DMS 273 (cell line): Measurements from ENCODE around the gene PHACTR2.

Experiments used
- DNase-seq: peaks from one replicate; lab custom pipeline; 2025; ENCODE audit not compliant: unreplicated experiment; lab: John Stamatoyannopoulos, UW

PHACTR2 gene

DNA sequence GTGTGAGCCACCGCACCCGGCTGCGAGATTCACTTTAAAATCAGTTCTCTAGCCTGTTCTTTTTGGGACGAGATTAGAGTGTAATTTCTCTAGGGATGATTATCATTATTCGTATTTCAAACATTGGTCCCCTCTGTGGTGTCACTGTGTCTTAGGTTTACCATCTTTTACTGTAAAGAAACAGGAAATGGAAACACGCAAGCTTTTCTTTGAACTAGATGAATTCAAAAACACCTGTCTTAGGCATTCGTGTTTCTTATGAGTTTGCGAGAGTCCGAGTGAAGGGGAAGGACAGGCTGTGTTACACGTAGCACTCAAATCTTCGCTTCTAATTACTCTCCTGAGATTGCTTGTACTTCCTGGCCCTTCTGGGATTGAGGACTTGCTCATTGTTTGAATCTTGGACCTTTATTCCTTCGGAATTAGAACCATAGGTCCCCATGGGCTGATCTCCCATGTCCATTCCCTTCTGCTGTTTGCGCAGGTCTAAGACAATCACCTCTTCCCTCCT is 61.6 kb downstream of the PHACTR2 start:
- no peak for DNase-seq

DNA sequence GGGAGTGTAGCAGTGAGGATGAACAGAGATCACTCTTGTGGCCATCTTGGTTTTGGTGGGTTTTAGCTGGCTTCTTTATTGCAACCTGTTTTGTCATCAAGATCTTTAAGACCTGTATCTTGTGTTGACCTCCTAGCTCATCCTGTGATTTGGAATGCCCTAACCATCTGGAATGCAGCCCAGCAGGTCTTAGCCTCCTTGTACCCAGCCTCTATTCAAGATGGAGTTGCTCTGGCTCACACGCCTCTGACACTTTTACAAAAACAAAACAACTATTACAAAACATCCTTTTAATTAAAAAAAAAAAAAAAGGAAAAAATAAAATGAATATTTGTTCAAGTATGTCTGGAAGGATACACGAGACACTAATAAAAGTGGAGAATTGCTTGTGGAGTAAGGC is 62.4 kb downstream of the PHACTR2 start:
- DNase-seq: no peak

DNA sequence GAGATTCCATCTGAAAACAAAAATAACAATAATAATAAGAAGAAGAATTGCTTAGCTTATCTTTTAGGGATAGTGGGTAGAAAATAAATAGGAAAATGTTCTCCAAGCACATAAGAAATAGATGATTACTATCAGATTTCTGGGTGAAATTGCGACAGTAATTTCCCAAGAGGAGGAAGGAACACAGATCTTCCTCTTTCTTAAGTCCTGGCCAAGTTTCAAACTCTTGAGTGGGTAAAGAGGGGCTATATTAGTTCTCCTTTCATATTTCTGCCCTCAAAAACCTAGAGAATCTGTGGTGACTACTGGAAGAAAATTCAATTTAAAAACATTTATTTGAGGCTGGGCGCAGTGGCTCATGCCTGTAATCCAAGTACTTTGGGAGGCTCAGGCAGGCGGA is 63.7 kb downstream of the PHACTR2 start:
- no peak for DNase-seq

DNA sequence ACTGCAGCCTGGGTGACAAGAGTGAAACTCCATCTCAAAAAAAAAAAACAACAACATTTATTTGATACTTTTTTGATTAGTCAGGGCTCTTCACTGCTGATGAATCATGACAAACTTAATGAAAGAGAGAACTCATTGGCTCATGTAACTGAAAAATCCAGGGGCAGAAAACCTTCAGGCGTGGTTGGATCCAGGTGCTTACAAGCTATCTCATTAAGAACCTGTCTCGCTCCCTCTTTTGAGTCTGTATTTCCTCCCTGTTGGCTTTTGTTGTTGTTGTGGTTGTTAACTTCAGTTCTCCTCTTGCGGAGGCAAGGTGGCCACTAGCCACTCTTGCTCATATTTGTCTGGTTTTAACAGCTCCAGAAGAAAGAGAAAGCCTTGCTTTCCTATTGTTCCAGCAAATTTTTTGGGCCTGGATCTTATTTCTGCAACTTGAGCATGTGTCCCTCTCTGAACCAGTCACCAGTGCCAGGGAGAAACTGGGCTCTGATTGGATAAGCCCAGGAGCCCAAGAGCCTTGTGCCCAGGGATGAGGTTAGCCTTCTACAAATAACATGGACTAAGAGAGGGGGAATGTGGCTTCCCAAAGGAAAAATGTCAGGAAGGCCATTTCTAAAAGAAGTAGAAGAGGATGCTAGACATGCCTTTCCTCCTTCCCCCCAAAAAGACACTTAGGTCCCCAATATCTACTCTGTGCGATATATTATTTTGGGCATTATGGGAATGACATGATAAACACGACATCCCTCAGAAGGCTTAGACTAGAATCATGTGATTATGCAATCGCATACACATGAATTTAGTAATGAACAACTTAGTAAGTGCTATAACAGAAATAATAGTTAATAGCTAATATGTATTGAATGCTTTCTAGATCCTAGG is 64.5 kb downstream of the PHACTR2 start:
- DNase-seq: no peak

DNA sequence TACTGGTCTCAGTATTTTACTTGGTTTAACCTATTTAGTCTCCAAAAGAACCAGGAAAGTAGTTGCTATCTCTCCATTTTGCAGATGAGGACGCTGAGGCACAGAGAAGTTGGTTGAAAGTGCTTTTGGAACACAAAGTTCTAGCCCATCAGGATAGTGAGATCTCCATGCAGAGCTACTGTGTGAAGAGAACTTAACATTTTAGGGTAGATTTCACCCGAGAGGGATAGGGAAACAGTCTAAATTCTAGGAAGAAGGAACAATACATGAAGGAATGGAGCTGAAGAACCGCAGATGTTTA is 65.1 kb downstream of the PHACTR2 start:
- no peak for DNase-seq

DNA sequence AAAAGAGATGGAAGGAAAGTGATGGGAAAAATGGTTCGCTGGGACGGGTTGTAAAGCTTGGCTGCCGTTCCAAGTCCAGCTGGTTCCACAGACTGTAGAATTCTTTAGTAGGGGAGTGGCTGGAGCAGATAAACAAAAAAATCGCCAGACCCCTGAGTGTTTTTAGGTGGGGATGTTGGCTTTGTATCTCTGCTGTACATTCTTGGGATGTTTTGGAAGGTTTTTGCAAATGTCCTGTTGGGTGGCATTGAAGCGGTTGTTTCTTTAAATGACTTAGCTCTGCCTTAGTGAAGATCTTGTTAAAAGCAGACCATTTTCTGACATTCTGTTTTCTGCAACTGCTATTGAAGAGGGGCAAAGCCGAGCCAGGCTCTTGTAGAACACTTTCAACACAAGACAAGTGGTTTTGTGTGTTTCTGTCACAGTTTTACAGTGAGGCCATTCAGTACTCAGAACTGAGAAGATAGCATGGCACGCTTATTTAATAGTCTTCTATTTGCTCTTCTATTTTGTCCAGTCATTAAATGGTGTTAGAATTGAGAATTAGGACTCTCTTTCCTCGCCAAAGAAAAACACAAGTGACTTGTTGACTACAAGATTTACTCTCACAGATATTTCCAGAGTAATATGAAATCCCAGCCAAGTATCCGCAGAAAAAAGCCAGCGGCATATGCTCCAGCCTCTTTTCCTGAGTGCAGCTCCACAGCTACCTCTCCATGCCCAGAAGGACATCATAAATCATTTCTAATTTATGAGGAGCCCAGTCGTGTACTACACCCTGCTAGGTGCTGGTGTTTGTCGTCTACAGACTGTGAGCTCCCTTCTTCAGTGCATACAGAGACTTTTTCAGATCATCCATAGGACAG is 65.8 kb downstream of the PHACTR2 start:
- DNase-seq: peak; percentile 54

DNA sequence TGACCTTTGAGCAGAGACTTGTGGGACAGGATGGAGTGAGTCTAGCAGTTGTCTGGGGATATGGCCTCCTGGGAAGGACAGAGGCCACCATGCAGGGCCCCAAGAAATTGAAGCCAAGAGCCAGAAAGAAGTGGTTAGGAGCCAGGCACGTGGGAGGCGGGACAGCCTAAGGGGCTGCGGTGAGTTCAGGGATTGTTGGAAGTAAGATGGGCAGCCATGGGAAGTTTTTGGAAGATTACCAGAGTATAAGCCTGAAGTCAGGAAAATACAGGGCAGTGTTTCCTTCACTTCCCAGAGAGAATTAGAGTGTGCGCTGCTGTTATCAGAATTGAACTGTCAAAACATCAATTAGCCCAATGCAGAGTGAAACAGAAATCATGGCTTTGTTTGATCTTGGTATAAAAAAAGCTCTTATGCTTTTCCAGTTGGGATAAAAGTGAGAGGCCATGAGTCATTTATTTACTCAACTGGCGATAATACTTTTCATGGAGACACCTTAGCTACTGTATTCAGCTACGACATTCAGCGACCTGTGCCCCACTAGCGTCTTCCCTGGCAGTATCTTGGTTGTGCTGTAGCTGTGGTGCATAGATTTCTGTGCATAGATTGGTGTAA is 66.9 kb downstream of the PHACTR2 start:
- peak; percentile 21 for DNase-seq

DNA sequence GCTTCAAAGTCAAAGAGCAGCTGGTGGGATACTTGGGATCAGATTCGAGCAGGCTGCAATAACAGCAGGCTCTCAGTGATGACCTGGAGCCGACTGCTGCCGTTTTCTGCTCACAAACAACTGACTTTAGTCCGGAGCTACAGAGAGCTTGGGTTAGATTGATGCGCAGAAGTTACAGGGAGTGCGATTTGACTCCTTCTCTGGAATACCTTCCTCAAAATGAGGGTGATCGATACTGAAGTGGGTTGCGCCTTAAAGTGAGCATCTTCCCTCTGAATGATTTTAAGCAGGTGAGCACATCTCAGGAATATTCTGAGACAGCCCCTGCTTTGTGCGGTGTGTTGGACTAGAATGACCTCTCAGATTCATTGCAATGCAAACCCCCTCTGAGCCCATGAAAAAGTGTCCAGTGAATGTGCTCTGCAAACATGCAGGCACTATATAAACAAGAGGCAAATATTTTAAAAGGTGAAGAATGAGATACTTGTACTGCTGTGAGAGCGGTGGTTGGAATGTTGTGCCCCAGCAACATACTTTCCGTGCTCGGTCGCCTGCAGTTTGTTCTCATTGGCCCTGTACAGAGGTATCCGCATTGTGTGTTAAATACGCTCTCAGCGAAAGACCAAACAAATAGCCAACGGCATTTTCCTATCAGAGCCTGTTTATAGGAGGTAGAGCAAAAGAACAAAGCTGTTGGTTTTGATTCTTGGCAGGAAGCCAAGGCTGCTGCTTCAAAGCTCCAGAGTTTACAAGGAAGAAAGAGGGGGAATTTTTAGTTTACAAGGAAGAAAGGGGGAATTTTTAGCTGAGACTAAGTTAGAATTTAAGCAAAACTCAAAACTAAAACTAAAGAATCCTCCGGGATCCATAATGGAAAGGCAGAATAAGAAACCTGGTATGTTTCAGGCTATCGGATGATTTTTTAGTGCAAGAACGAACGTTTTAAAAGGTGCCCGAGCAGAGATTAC is 67.7 kb downstream of the PHACTR2 start:
- peak; percentile 41 for DNase-seq

DNA sequence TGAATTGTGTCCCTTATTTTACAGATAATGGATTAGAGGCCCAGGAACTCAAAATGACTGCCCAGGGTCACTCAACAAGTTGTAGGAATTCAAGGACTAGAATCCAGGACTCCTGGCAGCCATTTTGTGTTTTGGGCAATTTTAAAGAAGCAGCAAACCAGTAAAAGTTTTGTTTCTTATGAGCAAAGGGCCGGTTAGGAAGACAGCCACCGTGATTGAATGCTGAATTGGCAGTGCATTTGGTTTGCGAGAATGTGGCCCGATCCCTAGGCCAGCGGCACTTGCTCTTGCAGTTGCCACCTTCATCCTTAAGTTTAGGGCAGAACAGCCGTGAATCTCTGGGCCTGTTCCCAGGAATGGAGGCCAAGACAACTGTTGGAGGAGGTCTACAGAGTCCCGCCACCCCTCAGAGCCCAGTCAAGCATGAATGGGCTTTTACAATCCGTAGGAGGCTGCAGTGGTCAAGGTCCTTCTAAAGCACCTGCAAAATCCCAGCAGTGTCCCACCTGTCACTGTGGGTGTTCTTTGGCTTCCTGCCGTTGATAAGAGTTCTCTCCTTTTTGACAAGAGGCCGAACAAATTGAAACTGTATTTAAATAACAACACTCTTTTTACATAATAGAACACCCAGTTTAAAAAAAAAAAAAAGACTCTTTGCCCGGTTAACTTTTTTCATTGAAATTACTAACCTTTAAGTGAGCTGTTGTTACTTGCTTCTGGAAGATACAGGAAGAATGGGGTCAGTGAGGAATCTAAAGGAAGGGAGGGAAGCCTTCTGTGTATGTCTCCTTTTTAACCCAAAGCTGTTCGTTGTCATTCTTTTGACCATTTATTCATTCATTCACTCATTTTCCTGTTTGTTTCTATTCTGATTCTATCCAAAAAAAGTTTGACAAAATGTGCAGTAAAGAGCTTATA is 68.7 kb downstream of the PHACTR2 start:
- DNase-seq: no peak

DNA sequence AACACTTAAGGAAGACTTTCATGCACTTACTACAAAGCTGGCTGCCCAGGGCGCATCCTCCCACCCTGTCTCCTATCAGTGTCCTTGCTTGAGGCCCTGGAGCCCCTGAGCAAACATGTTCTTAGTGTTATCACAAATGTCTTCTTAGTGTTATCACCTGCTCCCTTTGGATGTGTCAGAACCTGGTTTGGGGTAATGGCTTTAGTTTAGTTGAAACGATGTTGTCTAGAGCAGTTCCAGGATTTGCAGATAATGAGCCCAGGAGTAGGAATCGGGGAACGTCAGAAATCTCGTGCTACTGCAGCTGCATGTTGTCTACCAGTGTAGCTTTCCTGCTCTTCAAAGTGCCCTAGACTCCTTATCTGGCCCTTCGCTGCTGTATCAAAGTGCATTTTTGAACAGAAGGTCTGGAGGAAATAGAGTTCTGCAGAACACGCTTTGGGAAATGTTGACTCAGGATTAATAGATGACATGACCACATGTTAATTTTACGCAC is 69.6 kb downstream of the PHACTR2 start:
- DNase-seq: no peak

DNA sequence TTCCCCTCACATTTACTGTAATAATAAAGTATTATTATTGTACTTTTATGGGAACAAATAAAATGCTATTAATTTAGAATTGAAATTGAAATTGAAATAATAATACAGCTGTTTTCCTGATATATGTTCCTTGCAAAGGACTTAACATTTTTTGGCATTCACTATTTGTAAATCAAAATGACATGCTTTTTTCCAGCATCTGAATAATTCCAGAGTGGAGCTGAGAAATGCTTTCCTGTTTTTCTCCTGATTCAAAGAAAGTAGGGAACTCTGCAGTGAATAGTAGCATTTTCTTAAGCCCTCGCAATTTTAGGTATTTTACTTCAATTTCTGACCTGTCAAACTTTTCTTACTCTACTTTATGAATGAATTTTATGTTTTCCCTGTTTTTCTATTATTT is 72.1 kb downstream of the PHACTR2 start:
- no peak for DNase-seq

DNA sequence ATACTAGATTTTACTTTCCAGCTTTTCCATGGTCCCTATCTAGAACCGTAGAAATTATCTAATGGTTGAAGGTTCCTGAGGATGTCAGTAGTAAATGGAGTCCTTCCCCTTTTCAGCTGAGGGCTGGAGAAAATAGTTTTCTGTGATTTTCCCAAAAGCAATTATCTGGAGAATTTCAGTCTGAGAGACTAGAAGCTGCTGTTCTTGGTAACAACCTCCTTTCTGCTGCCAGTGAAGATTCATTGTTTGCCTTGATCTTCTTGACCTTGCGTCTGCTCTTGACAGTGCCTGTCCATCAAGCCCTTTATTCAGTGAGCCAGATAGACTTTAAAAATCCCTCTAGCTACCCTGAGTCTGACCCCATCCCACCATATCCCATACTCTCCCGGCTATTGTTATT is 73.1 kb downstream of the PHACTR2 start:
- no peak for DNase-seq

DNA sequence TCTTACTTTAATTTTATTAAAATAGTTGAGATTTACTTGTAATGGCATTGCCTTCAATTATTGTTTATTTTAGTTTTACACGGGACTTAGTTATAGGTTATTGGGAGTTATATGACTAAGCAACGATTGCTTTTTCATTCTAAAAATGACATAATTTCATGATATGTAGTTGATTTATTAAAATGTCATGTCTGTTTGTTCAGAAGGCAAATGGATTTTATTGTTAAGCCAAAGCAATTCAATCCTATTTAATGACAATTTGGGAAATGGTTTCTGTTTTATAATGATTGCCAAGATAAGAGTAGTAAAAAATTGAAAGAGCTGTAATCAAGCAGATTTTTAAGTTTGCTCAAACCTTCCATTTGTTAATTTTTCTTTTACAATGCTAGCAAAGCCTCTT is 74.7 kb downstream of the PHACTR2 start:
- DNase-seq: no peak

DNA sequence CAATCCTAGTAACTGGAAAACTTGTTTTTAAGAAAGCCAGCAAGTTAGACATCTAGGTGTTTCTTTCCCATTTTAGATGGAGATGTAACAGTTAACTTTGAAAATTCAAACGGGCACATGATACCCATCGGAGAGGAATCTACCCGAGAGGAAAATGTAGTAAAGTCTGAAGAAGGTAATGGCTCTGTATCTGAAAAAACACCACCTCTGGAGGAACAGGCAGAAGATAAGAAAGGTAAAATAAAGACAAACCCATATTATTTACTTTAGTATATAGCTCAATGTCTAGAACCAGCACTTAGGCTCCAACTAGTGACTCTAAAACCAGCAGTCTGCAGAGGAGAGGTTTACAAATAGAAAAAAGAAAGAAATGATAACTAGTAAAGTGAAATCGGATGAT is 75.9 kb downstream of the PHACTR2 start:
- no peak for DNase-seq

DNA sequence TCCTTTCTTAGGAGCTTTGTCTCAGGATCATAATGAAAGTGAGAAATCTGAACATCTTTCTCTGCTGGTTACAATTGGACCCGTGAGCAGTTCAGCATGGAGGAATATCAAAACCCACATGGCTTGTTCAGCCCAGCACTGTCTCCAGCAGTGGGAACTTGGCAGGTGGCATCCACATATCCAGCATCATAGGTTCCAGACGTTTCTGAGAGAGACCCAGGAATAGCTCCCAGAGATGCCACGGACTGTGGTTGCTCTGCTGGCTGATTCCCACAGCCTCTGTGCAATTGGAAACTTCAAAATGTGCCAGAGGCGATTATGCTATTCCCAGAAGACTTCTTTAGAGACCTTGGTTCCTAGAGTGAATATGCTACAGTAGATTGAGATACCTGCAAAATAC is 76.4 kb downstream of the PHACTR2 start:
- DNase-seq: no peak

DNA sequence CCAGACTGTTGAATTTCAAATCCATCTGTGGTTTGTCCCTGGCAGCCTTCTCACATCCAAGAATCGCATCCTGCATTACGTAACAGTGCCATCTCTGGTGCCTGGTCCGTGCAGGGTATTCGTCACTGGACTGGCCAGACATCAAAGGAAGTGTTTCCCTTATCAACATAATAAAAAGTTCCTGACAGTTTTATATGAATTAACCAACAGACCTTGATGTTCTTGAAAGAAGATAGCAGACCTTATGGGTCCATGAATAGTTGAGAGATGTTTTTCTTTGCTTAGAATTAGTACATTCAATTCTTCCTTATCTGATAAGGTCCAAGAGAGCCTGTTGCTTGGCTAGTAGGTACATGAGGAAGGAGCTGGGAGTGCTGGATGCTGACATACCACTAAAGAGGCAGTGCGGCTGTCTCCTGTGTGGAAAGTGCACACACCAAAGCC is 77.6 kb downstream of the PHACTR2 start:
- no peak for DNase-seq

DNA sequence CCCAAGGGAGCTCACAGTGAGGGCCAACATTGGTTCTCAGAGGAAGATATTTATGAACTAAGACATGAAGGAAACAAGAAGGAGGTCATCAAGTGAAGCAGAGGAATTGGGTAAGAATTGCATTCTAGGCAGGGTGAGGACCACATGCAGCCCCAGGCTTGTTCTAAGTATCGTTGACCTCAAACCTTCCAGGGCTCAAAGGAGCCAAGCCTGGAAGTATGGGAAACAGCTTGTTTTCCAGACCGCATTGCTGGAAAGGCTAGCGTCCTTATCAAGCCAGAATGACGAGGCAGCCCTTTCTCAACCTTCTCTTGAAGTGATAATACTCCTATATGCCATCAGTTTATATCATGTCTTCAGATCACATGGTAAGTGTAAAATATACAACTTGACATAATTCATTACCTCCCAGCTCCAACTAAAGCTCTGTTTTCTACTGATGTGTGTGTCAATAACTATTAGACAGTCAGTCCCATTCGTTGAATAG is 79.6 kb downstream of the PHACTR2 start:
- DNase-seq: no peak

DNA sequence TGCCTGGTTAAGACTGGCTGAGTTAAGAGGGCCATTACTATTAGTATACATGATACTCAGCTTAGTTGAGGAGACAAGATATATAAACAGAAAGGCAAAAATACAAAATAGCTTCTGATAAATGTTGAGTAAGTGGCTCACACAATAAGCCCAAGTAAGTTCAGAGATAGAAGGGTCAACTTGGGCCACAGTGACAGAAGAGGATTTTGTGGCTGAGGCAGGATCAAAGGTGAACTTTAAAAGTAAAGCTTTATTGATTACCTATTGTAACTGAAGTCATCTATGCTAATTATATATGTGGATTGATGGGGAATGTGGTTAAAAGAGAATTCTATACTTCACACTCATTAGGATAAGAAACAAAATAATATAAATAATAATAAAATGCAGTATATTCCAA is 80.8 kb downstream of the PHACTR2 start:
- no peak for DNase-seq

DNA sequence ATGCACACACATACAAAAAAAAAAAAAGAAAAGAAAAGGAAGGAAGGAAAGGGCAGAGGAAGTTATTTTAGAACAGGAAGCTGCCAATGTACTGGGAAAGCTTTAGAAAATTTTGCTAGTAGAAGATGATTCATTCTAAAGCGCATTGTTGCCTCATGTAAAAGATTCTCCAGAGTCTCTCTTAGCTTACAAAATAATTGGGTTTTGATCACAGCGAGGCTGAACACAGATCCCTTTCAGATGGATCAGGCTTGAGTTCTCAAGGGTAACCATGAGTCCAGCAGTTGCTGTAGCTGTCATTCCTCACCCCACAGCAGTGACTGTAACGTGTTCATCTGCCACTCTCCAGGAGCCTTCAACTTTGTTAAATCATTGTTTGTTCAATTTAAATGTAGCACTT is 81.9 kb downstream of the PHACTR2 start:
- no peak for DNase-seq
